Activated T-cell treated with anti-CD3 and anti-CD28 coated beads, Interleukin-2, amount 50 U/mL, for 1 hour (primary cell): ENCODE measurements around the gene PLA2G2E.

Source experiments
- DNase-seq: peaks from one replicate; pipeline ENCODE4 v3.0.0-alpha.2; 2020

PLA2G2E gene

GRCh38 chr1:19926296-19927129, 3.1 kb upstream of the PLA2G2E start:
- no peak for DNase-seq

GRCh38 chr1:19925342-19926070, 2.1 kb upstream of the PLA2G2E start:
- DNase-seq, result no peak

GRCh38 chr1:19923953-19924346, 533 bp upstream of the PLA2G2E start:
- no peak for DNase-seq

- no peak for DNase-seq
These were observed 1.3 kb downstream of the PLA2G2E start for GRCh38 chr1:19922015-19922688.

- no peak for DNase-seq
These were observed 2.1 kb downstream of the PLA2G2E start for GRCh38 chr1:19921310-19921709.

GRCh38 chr1:19920132-19920710, 3.2 kb downstream of the PLA2G2E start:
- no peak for DNase-seq

GRCh38 chr1:19918057-19918456, 5.4 kb downstream of the PLA2G2E start:
- DNase-seq, result peak; percentile 80

GRCh38 chr1:19910650-19911049, 12.8 kb downstream of the PLA2G2E start:
- no peak for DNase-seq

GRCh38 chr1:19909971-19910370, 13.4 kb downstream of the PLA2G2E start:
- no peak for DNase-seq

GRCh38 chr1:19909392-19909791, 14.0 kb downstream of the PLA2G2E start:
- no peak for DNase-seq

- no peak for DNase-seq
These were observed 16.0 kb downstream of the PLA2G2E start for GRCh38 chr1:19907456-19907855.

- no peak for DNase-seq
These were observed 19.8 kb downstream of the PLA2G2E start for GRCh38 chr1:19903621-19904020.

GRCh38 chr1:19901653-19902052, 21.8 kb downstream of the PLA2G2E start:
- no peak for DNase-seq

- no peak for DNase-seq
These were observed 29.2 kb downstream of the PLA2G2E start for GRCh38 chr1:19894218-19894617.

- DNase-seq, result no peak
These were observed 29.7 kb downstream of the PLA2G2E start for GRCh38 chr1:19893687-19894086.

- DNase-seq, result no peak
These were observed 30.7 kb downstream of the PLA2G2E start for GRCh38 chr1:19892628-19893168.

- no peak for DNase-seq
These were observed 31.3 kb downstream of the PLA2G2E start for GRCh38 chr1:19892129-19892528.

- no peak for DNase-seq
These were observed 33.8 kb downstream of the PLA2G2E start for GRCh38 chr1:19889656-19890055.

GRCh38 chr1:19888112-19888511, 35.3 kb downstream of the PLA2G2E start:
- DNase-seq, result no peak

GRCh38 chr1:19885821-19886220, 37.6 kb downstream of the PLA2G2E start:
- DNase-seq, result no peak

GRCh38 chr1:19884312-19884711, 39.1 kb downstream of the PLA2G2E start:
- DNase-seq, result no peak

GRCh38 chr1:19882111-19883071, 41.0 kb downstream of the PLA2G2E start, which contains the start of gene OTUD3:
TSS of gene OTUD3 (plus strand) at chr1:19882395. CDS start at chr1:19882514, 119 bp downstream.
- DNase-seq, result peak; percentile 92
